ENCODE results near the gene ZNF200.

Gene ZNF200

GRCh38 chr16:3188925-3189825 lies 45.8 kb downstream of the ZNF200 start:
- ChIA-PET CTCF (interaction anchor here (1.0 to 1.3 kb wide), 3 partner anchors 32 to 311 kb away, joined by 3 to 6 read pairs (median 4); partner anchors contain the start of gene CLUAP1), POLR2A (interaction anchor here (0.8 kb wide), 1 partner anchor 39 kb away, joined by 3 read pairs; no protein-coding TSS in a partner anchor)
- DNase-seq (ENCODE audit: low read depth, low spot score): no peak
- H3K4me3 ChIP-seq (ENCODE audit: low read depth, low read length): peak overlapping the region; percentile 69
- no peak for TF ChIP-seq CTCF (IDR thresholded peaks at IDR 0.05; ENCODE audit: insufficient read depth, low read length, missing control alignments)

GRCh38 chr16:3188675-3188924 lies 46.4 kb downstream of the ZNF200 start:
- H3K4me3 ChIP-seq (ENCODE audit: low read depth, low read length): peak overlapping the region; percentile 69
- ChIA-PET CTCF (interaction anchor here (1.0 to 1.3 kb wide), 3 partner anchors 31 to 312 kb away, joined by 3 to 6 read pairs (median 4); partner anchors contain the start of gene CLUAP1), POLR2A (interaction anchor here (0.8 kb wide), 1 partner anchor 38 kb away, joined by 3 read pairs; no protein-coding TSS in a partner anchor)
- no peak for TF ChIP-seq CTCF (IDR thresholded peaks at IDR 0.05; ENCODE audit: insufficient read depth, low read length, missing control alignments)
- no peak for DNase-seq (ENCODE audit: low read depth, low spot score)

GRCh38 chr16:3187798-3188674 lies 46.9 kb downstream of the ZNF200 start, which contains the start of gene OR1F1:
OR1F1 (plus strand) TSS chr16:3188204.
- ChIA-PET POLR2A (interaction anchor here (0.6 to 0.8 kb wide), 2 partner anchors 38 to 305 kb away, joined by 3 to 7 read pairs; partner anchors contain the start of gene FLYWCH2), CTCF (interaction anchor here (0.9 to 1.3 kb wide), 3 partner anchors 20 to 312 kb away, joined by 3 to 6 read pairs (median 3); partner anchors contain the start of gene CLUAP1)
- H3K4me3 ChIP-seq (ENCODE audit: low read depth, low read length): peak within 1 kb of the TSS; percentile 69
- TF ChIP-seq CTCF (IDR thresholded peaks at IDR 0.05; ENCODE audit: insufficient read depth, low read length, missing control alignments): no peak
- DNase-seq (ENCODE audit: low read depth, low spot score): peak; percentile 44

- ChIA-PET POLR2A (interaction anchor here (0.6 kb wide), 1 partner anchor 304 kb away, joined by 7 read pairs; the partner anchor contains the start of gene FLYWCH2), CTCF (interaction anchor here (0.9 kb wide), 1 partner anchor 19 kb away, joined by 3 read pairs; no protein-coding TSS in a partner anchor)
- TF ChIP-seq CTCF (IDR thresholded peaks at IDR 0.05; ENCODE audit: insufficient read depth, low read length, missing control alignments): no peak
- H3K4me3 ChIP-seq (ENCODE audit: low read depth, low read length): no peak overlapping the region
- no peak for DNase-seq (ENCODE audit: low read depth, low spot score)
Observed at GRCh38 chr16:3186946-3187690, 47.8 kb downstream of the ZNF200 start.

GRCh38 chr16:3183445-3184139 lies 51.4 kb downstream of the ZNF200 start:
- H3K4me3 ChIP-seq (ENCODE audit: low read depth, low read length): peak overlapping the region; percentile 64
- CTCF ChIA-PET: interaction anchor here (0.7 to 1.8 kb wide), 11 partner anchors 9 to 318 kb away, joined by 3 to 9 read pairs (median 3); partner anchors contain the start of genes CLUAP1 and ZNF213
- no peak for TF ChIP-seq CTCF (IDR thresholded peaks at IDR 0.05; ENCODE audit: insufficient read depth, low read length, missing control alignments)
- POLR2A ChIA-PET: no interaction called here
- DNase-seq (ENCODE audit: low read depth, low spot score): no peak
